VCaP (cell line): Measurements from ENCODE around the gene RGL2.

Source experiments
- H3K27ac ChIP-seq: fragments of 450-650 bp; 2 replicates; pipeline ENCODE4 v1.5.1; 2017
- CTCF ChIP-seq: fragments of 450-650 bp; conservative IDR thresholded peaks from 2 replicates; pipeline ENCODE4 v1.5.1; 2017; ENCODE audit warnings: mild to moderate bottlenecking, moderate library complexity

Gene RGL2

DNA sequence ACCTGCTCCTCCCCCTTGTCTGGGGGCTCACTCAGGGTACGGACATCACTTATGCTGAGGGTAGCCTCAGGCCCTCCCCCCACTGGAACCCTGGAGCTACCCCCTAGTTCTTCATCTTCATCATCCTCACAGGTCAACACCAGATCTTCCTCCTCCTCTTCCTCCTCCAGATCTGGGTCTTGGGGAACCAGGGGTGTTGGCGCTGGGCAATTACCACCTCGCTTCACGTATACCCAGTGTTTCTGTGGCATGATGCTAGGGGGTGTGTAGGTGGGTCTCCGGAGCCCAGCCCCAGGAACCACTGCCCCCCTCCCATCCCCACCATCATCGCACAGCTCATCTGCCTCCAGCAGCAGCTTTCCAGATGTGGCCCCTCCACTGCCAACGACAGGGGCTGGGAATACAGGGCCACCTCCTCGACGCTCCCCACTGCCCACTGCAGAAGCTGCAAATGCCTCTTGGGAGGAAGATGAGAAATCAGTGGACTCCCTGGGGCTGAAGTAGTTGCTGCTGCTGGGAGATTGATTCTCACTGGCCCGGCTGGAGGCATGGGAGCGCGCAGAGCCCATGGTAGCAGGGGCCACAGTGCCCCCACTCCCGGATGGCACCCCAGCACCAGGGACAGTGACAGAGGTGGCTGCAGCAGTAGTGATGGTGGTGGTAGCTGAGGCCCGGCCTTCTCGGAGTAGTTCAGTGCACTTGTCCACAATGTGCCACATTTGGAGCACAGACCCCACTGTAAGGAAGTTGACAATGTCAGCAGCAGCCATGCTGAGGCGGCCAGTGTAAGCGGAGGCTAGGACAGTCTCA, 17.3 kb upstream of the RGL2 start:
- peak overlapping the region; percentile 100 for H3K27ac ChIP-seq
- TF ChIP-seq CTCF: no peak

DNA sequence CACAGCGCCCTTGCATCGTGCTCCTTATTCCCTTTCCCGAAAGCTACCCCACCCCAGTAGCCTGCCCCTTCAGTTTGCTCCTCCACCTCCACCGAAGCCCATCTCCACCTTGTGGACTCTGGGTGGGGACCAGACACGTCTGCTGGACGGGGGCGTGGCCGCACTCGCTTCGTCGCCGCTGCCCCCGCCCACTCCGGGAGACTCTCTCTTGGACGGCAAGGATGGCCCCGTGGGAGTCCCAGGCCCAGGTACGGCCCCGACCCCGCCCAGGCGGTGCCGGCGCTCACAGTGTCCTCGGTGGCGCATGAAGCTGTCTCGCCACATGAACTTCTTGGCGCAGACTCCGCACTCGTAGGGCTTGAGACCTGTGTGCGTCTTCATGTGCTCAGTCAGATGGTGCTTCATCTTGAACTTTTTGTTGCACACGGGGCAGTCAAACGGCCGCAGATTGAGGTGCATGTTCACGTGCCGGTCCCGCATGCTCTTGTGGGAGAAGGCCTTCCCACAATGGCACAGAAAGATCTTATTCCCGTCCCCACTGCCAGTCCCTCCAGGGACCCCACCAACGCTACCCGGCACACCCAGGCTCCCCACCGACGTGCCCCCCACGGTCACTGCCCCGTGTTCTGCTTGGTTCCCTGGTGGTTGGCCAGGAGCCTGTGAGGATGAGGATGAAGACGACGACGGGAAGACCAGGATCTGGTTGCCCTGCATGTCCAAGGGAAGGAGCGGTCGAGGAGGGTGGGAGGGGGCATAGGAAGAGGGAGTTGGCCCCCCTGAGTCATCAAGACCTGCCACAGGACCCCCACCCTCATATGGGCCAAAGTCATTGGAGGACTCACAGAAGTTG, 16.4 kb upstream of the RGL2 start:
- peak overlapping the region; percentile 100 for H3K27ac ChIP-seq
- 0 out of 2 replicates have a peak, but pooled peaks have one; percentile 7 for TF ChIP-seq CTCF

GRCh38 chr6:33314515-33314942, 15.8 kb upstream of the RGL2 start:
- TF ChIP-seq CTCF: no peak
- H3K27ac ChIP-seq: peak overlapping the region; percentile 100

DNA sequence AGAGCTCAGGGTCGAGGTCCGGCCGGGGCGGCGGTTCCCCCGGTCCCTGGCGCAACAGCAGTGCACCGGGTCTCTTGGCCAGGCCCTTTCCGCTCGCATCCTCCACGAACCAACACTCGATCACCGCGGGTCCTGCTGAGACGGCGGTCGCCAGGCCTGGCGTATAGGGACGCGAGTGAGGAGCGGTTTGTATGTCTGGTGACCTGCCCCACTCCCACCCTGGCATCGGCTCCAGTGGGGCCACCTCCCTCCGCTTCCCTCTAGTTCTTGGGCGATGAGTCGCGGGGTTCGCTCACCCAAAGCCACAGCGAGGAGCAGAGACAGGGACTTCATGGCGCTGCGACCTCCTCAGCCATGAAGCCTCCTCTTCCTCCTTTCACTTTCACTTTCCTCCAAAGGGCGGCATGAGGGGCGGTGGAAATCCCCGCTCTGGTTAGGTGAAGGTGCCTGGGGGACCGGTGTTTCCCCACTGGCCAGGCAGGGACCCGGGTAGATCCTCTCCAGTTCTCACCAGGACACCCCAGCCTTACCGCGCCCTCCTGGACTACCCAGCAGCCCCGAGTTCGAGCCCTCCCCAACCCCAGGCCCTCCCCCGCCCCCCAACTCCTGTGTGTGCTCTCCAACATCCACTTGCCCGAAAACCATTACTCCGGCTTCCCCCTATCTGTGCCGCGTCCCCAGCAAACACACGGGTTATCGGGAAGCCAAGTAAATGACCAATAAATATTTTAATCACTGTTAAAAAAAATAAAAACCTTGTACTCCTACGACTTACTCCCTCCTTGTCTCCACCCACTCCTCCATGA, 15.2 kb upstream of the RGL2 start, which contains the start of gene TAPBP:
Gene TAPBP (minus strand): TSS at position 370 of the 806 bp plus-strand sequence. CDS start 37 bp downstream, at position 333.
- TF ChIP-seq CTCF: no peak
- H3K27ac ChIP-seq: peak within 1 kb of the TSS; percentile 100

- no peak for TF ChIP-seq CTCF
- peak overlapping the region; percentile 100 for H3K27ac ChIP-seq
These were observed 14.5 kb upstream of the RGL2 start for GRCh38 chr6:33313105-33313708.

GRCh38 chr6:33312361-33313104, 13.8 kb upstream of the RGL2 start:
- no peak for TF ChIP-seq CTCF
- H3K27ac ChIP-seq: peak overlapping the region; percentile 100
